Right forelimb (tissue), 1 donor: ENCODE measurements around the gene WFS1.

Experiments
- DNase-seq: peaks from one replicate; pipeline ENCODE4 v3.0.0-alpha.2; 2018

WFS1 gene

GRCh38 chr4:6262176-6262575 lies 7.5 kb upstream of the WFS1 start:
- no peak for DNase-seq

- no peak for DNase-seq
Measured at GRCh38 chr4:6262847-6263487, 6.7 kb upstream of the WFS1 start.

DNA sequence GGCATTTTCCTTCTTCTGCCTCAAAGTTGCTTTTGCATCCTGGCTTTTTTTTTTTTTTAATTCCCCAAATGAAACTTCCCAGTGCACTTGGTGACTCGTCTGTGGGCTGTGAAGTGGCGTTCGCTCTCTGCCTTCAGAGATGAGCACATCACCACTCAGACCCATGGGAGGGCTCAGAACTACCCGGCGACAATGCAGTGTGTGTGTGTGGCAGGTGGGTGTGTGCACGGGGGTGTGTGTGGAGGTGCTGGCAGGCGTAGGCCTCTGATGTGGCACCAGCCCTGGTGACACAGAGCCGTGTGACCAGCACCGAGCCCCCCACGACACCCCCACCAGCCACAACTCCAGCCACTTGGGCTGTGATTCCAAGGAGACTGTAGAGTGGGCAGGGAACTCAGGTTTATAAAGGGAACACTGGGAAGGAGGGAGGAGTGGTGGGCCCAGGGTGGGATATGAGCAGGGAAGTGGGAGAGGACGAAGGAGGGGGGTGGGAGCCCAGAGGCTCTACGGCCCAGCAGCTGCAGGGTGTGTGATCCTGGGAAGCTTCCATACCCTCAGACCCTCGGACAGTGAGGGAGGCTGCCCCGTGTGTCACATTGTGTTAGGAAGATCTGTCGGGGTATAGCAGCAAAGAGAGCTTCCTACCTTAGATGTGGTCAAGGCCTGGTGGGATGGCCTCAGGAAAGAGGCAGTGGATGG lies 6.0 kb upstream of the WFS1 start:
- no peak for DNase-seq

GRCh38 chr4:6264225-6264540 lies 5.5 kb upstream of the WFS1 start:
- DNase-seq, result no peak

GRCh38 chr4:6265546-6265945 lies 4.1 kb upstream of the WFS1 start:
- DNase-seq, result no peak

DNA sequence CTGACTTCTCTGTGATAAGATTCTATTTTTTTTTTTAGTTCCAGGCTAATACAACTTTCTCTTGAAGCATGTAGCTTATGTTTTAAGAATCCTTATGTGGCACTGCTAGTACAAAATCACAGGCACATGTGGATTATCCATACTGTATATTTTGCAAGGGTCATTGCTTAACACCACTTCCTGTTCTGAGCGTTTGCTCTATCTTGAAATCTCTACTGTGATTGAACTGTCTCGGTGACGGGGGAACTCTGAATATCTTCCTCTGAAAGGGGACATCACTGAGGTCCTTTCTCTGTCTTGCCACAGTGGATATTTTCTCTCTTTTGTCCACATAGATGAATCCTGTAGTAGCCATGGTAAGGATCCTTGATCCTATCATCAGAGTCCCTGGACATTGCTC lies 2.1 kb upstream of the WFS1 start:
- no peak for DNase-seq

DNA sequence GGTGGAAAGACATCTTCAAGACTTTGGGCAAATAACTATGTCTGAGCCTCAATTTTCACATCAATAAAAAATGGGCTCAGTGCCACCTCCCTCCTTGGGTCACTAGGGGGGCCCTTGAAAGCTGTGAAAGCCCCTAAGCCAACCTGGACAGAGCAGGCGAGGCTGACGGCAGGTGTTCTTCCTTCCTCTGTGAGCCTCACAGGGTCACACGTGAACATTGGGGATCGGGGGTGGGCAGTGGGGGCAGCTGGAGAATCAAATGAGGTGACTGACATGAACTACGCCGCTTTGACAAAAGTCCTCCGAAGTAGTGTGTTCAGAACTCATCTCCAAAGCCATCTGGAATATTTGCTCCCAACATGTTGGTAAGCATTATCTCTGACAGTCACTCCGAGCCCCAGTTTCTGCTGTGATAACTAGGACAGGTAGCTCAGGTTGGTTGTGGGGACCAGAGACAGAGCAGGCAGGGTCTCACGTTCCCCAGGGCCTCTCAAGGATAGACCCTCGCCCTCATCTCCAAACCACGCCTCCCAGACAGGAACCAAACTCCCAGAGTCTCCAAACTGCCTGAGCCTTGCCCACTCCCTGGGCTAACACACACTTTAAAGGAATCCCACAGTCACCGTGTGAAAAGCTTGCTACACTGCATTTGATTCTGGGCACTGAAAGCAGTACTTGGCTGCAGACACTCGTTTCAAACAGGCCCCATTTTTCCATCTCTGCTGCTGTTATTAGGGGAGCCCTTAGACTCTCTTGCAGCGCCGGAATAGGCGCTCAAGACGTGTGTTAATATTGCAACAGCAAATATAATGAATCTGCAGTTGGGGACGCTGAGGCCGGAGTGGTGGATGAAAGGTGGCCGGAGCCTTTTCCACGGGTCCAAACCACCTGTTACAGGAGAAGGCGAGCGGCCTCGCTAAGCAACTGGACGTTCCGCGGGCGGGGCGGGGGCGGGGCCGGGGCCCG lies 717 bp upstream of the WFS1 start:
- no peak for DNase-seq

DNA sequence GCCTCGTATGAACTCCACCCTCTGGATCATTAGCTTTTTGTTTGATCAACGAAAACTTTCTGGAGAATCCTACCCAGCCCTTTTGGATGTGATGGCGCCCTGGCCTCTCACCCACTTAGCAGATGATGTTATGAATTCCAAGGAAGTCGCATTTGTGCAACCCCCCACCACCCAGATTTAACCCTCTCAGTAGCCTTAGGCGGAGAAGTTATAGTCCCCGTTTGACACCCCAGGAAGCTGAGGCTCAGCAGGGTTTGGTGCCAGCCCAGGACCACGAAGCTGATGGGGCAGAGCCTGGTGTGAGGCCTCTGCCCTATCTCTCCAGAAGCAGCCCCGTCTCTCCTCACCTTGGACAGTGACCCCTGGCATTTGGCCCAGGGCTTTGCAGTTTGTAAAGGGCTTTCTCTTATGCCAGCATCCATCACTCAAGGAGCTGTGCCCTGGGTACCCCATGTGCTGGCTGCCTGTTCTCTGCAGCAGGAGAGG lies 1.0 kb downstream of the WFS1 start:
- DNase-seq, result no peak

GRCh38 chr4:6271206-6271605 lies 1.6 kb downstream of the WFS1 start:
- DNase-seq, result no peak

GRCh38 chr4:6271701-6272465 lies 2.2 kb downstream of the WFS1 start:
- no peak for DNase-seq

DNA sequence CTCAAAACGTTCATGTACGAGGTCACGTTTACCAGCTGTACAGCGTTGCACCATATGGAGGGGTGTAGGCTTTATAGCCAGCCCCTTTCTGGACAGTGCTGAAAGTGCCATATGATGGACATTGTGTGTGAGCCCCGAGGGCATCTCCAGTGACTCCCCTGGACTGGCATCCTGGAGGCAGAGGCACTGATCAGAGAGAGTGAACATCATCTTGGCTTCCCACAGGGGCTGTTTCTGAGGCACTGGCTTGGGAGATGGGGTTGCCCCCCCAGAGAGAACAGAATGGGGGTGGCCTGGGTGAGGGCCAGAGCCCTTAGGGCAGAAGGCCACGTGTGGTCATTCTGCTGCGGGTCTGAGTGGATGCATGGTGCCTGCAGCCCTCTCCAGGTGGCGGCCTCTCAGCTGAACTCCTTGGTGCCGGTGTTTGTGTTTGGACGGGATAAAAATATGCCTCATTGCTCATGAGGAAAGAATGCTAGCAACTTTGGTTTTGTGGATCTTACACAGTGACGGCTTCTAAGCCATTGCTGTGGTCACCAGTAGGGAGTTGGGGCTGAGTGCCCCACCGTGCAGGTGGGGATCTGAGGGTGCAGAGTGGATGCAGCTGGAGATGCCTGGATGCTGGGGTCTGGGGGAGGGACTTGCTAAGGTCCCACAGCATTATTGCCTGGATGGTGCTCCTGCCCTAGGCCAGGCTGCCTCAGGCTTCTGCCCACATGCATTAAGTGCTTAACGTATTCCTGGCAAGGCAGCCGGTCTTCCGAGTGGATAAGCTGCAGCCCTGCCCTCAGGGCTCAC lies 3.4 kb downstream of the WFS1 start:
- DNase-seq, result no peak

- DNase-seq, result no peak
Measured at GRCh38 chr4:6273661-6273990, 4.0 kb downstream of the WFS1 start.

- DNase-seq, result no peak
Measured at GRCh38 chr4:6275351-6275750, 5.7 kb downstream of the WFS1 start.

- no peak for DNase-seq
Measured at GRCh38 chr4:6275898-6276806, 6.5 kb downstream of the WFS1 start.

- DNase-seq, result no peak
Measured at GRCh38 chr4:6277139-6277802, 7.6 kb downstream of the WFS1 start.

DNA sequence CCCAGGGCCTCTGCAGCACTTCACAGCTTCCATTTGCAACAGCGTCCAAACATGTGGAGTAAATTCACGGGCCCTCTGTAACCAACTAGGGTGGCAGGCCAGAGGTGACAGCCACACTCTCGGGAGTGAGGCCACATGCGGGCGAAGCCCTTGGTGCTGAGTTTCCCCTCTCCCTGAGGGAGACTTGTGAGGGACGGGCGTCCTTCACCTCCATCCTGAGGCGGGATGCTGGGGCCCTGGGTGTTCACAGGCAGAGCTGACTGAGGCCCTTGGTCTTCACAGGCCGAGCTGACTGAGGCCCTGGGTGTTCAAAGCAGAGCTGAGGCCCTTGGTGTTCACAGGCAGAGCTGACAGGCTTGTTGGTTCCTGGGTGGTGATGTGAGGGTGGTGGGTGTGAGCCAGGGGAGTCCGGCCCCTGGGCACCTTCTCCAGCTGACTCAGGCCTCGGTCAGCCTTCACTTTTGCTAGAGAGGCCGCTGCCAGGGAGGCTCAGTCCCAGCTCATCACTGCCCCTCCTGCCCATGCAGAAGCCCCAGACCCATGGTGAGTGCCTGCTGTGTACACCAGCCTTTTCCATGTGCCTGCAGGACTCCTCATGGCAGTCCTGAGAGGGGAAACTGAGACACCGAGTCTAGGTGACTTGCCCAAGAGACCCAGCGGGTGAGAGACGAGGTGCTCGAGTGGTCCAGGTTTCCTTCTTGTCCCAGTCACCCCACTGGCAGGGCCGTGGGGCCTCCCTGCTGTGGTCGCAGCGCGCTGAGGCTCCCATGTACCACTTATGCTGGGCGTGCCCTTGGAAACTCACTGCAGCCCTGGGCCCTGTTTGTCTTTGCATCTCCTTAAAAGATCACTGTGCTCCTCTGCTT lies 8.5 kb downstream of the WFS1 start:
- no peak for DNase-seq

GRCh38 chr4:6278801-6279197 lies 9.1 kb downstream of the WFS1 start:
- no peak for DNase-seq

DNA sequence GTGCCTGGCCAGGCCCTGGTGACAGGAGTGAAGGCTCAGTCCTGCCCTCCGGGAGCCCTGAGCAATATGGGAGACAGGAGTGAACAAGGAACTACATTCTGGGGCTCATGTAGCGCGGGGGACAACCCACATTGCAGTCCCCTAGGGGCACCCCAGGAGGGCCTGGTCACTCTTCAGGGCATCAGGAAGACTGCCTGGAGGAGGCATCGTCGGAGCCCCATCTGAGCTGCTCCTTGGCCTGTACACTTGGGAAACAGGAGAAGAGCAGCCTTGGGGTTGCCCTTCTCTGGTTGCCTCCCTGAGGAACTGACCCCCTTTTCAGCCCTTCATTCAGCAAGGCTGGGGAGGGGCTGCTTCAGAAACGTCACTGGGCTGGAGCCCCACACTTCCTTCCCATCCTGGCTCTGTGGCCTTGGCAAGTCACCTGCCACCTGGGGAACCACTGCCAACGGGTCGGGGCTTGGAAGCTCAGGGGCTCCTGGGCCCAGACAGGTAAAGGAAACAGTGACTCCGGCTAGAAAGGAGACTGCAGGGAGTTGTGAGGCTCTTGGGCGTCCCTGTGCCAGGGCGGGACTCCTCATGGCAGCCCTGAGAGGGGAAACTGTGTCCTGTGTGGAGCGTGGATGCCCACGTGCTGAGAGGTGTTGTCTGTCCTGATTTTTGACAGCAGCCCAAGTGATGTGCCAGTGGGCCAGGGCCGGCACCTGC lies 10.1 kb downstream of the WFS1 start:
- no peak for DNase-seq
